ENCODE data around the gene RNF217.

GRCh38 chr6:125077453-125077852 is 115.2 kb downstream of the RNF217 start:
- TF ChIP-seq, protein P1, sequence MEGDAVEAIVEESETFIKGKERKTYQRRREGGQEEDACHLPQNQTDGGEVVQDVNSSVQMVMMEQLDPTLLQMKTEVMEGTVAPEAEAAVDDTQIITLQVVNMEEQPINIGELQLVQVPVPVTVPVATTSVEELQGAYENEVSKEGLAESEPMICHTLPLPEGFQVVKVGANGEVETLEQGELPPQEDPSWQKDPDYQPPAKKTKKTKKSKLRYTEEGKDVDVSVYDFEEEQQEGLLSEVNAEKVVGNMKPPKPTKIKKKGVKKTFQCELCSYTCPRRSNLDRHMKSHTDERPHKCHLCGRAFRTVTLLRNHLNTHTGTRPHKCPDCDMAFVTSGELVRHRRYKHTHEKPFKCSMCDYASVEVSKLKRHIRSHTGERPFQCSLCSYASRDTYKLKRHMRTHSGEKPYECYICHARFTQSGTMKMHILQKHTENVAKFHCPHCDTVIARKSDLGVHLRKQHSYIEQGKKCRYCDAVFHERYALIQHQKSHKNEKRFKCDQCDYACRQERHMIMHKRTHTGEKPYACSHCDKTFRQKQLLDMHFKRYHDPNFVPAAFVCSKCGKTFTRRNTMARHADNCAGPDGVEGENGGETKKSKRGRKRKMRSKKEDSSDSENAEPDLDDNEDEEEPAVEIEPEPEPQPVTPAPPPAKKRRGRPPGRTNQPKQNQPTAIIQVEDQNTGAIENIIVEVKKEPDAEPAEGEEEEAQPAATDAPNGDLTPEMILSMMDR (IDR thresholded peaks at IDR 0.05; ENCODE audit: control extremely low read depth in 1 of 3, insufficient read depth in 1 of 3, low read depth in 1 of 3, low read length in 3 of 3), result no peak
- TF ChIP-seq CEBPB (IDR thresholded peaks at IDR 0.05; ENCODE audit: low read depth, low read length) (no peak), ATF3 (IDR thresholded peaks at IDR 0.05; ENCODE audit: insufficient read depth, low read depth, low read length) (no peak), POLR2AphosphoS5 (IDR thresholded peaks at IDR 0.05; ENCODE audit: low read depth, low read length) (no peak), POLR2A (IDR thresholded peaks at IDR 0.05; ENCODE audit: control extremely low read depth in 1 of 2, low read depth in 2 of 2, low read length in 2 of 2) (no peak), ASH2L (IDR thresholded peaks at IDR 0.05; ENCODE audit: low read length) (peak; percentile 30), POU5F1 (IDR thresholded peaks at IDR 0.05; ENCODE audit: low read depth, low read length) (no peak), NRF1 (IDR thresholded peaks at IDR 0.05; ENCODE audit: low read depth, low read length) (no peak), TAF1 (IDR thresholded peaks at IDR 0.05; ENCODE audit: low read depth, low read length) (no peak), EP300 (IDR thresholded peaks at IDR 0.05; ENCODE audit: borderline replicate concordance in 1 of 2, low read depth in 2 of 2, low read length in 2 of 2) (no peak)
- TF ChIP-seq, protein P2, sequence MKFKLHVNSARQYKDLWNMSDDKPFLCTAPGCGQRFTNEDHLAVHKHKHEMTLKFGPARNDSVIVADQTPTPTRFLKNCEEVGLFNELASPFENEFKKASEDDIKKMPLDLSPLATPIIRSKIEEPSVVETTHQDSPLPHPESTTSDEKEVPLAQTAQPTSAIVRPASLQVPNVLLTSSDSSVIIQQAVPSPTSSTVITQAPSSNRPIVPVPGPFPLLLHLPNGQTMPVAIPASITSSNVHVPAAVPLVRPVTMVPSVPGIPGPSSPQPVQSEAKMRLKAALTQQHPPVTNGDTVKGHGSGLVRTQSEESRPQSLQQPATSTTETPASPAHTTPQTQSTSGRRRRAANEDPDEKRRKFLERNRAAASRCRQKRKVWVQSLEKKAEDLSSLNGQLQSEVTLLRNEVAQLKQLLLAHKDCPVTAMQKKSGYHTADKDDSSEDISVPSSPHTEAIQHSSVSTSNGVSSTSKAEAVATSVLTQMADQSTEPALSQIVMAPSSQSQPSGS (IDR thresholded peaks at IDR 0.05; ENCODE audit: low read length), result no peak
- TF ChIP-seq, protein P3, sequence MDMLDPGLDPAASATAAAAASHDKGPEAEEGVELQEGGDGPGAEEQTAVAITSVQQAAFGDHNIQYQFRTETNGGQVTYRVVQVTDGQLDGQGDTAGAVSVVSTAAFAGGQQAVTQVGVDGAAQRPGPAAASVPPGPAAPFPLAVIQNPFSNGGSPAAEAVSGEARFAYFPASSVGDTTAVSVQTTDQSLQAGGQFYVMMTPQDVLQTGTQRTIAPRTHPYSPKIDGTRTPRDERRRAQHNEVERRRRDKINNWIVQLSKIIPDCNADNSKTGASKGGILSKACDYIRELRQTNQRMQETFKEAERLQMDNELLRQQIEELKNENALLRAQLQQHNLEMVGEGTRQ (IDR thresholded peaks at IDR 0.05; ENCODE audit: low read length), result no peak

Data from H1 (cell line).